ENCODE measurements around the gene GSE1.

The GSE1 gene

GRCh38 chr16:85660843-85661739, 48.0 kb downstream of the GSE1 start:
- Histone ChIP-seq H3K4me1 (ENCODE audit: control insufficient read depth, low read length) (no peaks in the 10 kb centered on the region), H3K9me2 (replicated peaks; ENCODE audit: control insufficient read depth, low read length) (no peaks in the 10 kb centered on the region), H3K4me3 (ENCODE audit: low read length) (no peak overlapping the region), H3F3A (ENCODE audit: control insufficient read depth, insufficient read depth) (no peaks in the 10 kb centered on the region), H3K36me3 (ENCODE audit: control insufficient read depth, low read length) (peaks cover 86% of the 10 kb centered on the region), H3K9me3 (ENCODE audit: control insufficient read depth, insufficient read depth, low read length) (no peaks in the 10 kb centered on the region), H3K79me2 (ENCODE audit: control insufficient read depth, low read length) (no peaks in the 10 kb centered on the region), H3K27ac (ENCODE audit: low read depth, low read length) (no peak overlapping the region), H3K4me2 (ENCODE audit: low read length) (no peak overlapping the region), H3K27me3 (ENCODE audit: control insufficient read depth, low read length) (no peaks in the 10 kb centered on the region), H4K20me1 (ENCODE audit: control insufficient read depth, insufficient read depth, low read depth, low read length) (no peaks in the 10 kb centered on the region; the same call in 1 of the 2 replicates)
- TF ChIP-seq EZH2phosphoT487 (IDR thresholded peaks at IDR 0.05; ENCODE audit: borderline replicate concordance, low read length), result no peak
- TF ChIP-seq, protein P1, sequence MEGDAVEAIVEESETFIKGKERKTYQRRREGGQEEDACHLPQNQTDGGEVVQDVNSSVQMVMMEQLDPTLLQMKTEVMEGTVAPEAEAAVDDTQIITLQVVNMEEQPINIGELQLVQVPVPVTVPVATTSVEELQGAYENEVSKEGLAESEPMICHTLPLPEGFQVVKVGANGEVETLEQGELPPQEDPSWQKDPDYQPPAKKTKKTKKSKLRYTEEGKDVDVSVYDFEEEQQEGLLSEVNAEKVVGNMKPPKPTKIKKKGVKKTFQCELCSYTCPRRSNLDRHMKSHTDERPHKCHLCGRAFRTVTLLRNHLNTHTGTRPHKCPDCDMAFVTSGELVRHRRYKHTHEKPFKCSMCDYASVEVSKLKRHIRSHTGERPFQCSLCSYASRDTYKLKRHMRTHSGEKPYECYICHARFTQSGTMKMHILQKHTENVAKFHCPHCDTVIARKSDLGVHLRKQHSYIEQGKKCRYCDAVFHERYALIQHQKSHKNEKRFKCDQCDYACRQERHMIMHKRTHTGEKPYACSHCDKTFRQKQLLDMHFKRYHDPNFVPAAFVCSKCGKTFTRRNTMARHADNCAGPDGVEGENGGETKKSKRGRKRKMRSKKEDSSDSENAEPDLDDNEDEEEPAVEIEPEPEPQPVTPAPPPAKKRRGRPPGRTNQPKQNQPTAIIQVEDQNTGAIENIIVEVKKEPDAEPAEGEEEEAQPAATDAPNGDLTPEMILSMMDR (IDR thresholded peaks at IDR 0.05; ENCODE audit: low read depth, low read length, poor library complexity, severe bottlenecking), result no peak

- Histone ChIP-seq H3K9me2 (replicated peaks; ENCODE audit: control insufficient read depth, low read length) (no peaks in the 10 kb centered on the region), H3K27me3 (ENCODE audit: control insufficient read depth, low read length) (no peaks in the 10 kb centered on the region), H3K36me3 (ENCODE audit: control insufficient read depth, low read length) (peaks cover 87% of the 10 kb centered on the region), H3K4me1 (ENCODE audit: control insufficient read depth, low read length) (no peaks in the 10 kb centered on the region), H4K20me1 (ENCODE audit: control insufficient read depth, insufficient read depth, low read depth, low read length) (peaks cover 3% of the 10 kb centered on the region; the same call in 1 of the 2 replicates), H3K4me2 (ENCODE audit: low read length) (no peak overlapping the region), H3F3A (ENCODE audit: control insufficient read depth, insufficient read depth) (no peaks in the 10 kb centered on the region), H3K27ac (ENCODE audit: low read depth, low read length) (no peak overlapping the region), H3K79me2 (ENCODE audit: control insufficient read depth, low read length) (no peaks in the 10 kb centered on the region), H3K9me3 (ENCODE audit: control insufficient read depth, insufficient read depth, low read length) (no peaks in the 10 kb centered on the region), H3K4me3 (ENCODE audit: low read length) (no peak overlapping the region)
- TF ChIP-seq, protein P1 (IDR thresholded peaks at IDR 0.05; ENCODE audit: low read depth, low read length, poor library complexity, severe bottlenecking), result no peak
- no peak for TF ChIP-seq EZH2phosphoT487 (IDR thresholded peaks at IDR 0.05; ENCODE audit: borderline replicate concordance, low read length)
Observed at GRCh38 chr16:85661740-85662481, 48.8 kb downstream of the GSE1 start.

- no peak for TF ChIP-seq EZH2phosphoT487 (IDR thresholded peaks at IDR 0.05; ENCODE audit: borderline replicate concordance, low read length)
- TF ChIP-seq, protein P1 (IDR thresholded peaks at IDR 0.05; ENCODE audit: low read depth, low read length, poor library complexity, severe bottlenecking), result no peak
- Histone ChIP-seq H3F3A (ENCODE audit: control insufficient read depth, insufficient read depth) (no peaks in the 10 kb centered on the region), H3K4me2 (ENCODE audit: low read length) (no peak overlapping the region), H3K27me3 (ENCODE audit: control insufficient read depth, low read length) (no peaks in the 10 kb centered on the region), H3K9me2 (replicated peaks; ENCODE audit: control insufficient read depth, low read length) (no peaks in the 10 kb centered on the region), H3K9me3 (ENCODE audit: control insufficient read depth, insufficient read depth, low read length) (no peaks in the 10 kb centered on the region), H3K4me1 (ENCODE audit: control insufficient read depth, low read length) (no peaks in the 10 kb centered on the region), H3K79me2 (ENCODE audit: control insufficient read depth, low read length) (no peaks in the 10 kb centered on the region), H3K36me3 (ENCODE audit: control insufficient read depth, low read length) (peaks cover 89% of the 10 kb centered on the region), H3K27ac (ENCODE audit: low read depth, low read length) (no peak overlapping the region), H4K20me1 (ENCODE audit: control insufficient read depth, insufficient read depth, low read depth, low read length) (peaks cover 3% of the 10 kb centered on the region; the same call in 1 of the 2 replicates), H3K4me3 (ENCODE audit: low read length) (no peak overlapping the region)
Observed at GRCh38 chr16:85662482-85662812, 49.3 kb downstream of the GSE1 start.

Data from DOHH2 (cell line).